HEK293 (cell line): ENCODE data around the gene FILIP1L.

Source experiments
- YY1 ChIP-seq: fragments of 450-650 bp; formaldehyde crosslinking; IDR thresholded peaks from 2 replicates; pipeline ENCODE4 v1.5.1; 2018; ENCODE audit warnings: missing biosample characterization, missing genetic modification characterization
- ZNF585B ChIP-seq: fragments of 450-650 bp; formaldehyde crosslinking; IDR thresholded peaks from 2 replicates; pipeline ENCODE4 v1.5.1; 2016; ENCODE audit warnings: missing biosample characterization, missing genetic modification characterization
- ZNF610 ChIP-seq: fragments of 450-650 bp; formaldehyde crosslinking; IDR thresholded peaks from 2 replicates; pipeline ENCODE4 v1.5.1; 2016; ENCODE audit warnings: missing biosample characterization, missing genetic modification characterization, borderline replicate concordance
- ZNF658 ChIP-seq: fragments of 450-650 bp; formaldehyde crosslinking; IDR thresholded peaks from 2 replicates; pipeline ENCODE4; 2016; ENCODE audit warnings: missing biosample characterization, missing genetic modification characterization
- ZNF660 ChIP-seq: fragments of 450-650 bp; IDR thresholded peaks from 2 replicates; pipeline ENCODE4 v1.5.1; 2018; ENCODE audit warnings: missing biosample characterization, mild to moderate bottlenecking, missing genetic modification characterization
- ZNF677 ChIP-seq: fragments of 450-650 bp; IDR thresholded peaks from 2 replicates; pipeline ENCODE4 v1.5.0; 2018; ENCODE audit warnings: missing biosample characterization, mild to moderate bottlenecking, missing genetic modification characterization, moderate library complexity
- ZNF747 ChIP-seq: fragments of 450-650 bp; formaldehyde crosslinking; IDR thresholded peaks from 2 replicates; pipeline ENCODE4 v1.5.1; 2016; ENCODE audit warnings: missing biosample characterization, missing genetic modification characterization
- TF ChIP-seq, protein P1 (sequence below): fragments of 450-650 bp; formaldehyde crosslinking; IDR thresholded peaks from 2 replicates; pipeline ENCODE4 v1.5.1; 2016; ENCODE audit warnings: missing biosample characterization, missing genetic modification characterization
- TF ChIP-seq, protein P2 (sequence below): fragments of 450-650 bp; formaldehyde crosslinking; IDR thresholded peaks from 2 replicates; pipeline ENCODE4 v1.5.1; 2016; ENCODE audit warnings: missing biosample characterization, missing genetic modification characterization
- TF ChIP-seq, protein P3 (sequence below): fragments of 450-650 bp; formaldehyde crosslinking; optimal IDR thresholded peaks from 2 replicates; pipeline ENCODE3; 2016; ENCODE audit warnings: missing biosample characterization, mild to moderate bottlenecking, missing genetic modification characterization

DNA sequence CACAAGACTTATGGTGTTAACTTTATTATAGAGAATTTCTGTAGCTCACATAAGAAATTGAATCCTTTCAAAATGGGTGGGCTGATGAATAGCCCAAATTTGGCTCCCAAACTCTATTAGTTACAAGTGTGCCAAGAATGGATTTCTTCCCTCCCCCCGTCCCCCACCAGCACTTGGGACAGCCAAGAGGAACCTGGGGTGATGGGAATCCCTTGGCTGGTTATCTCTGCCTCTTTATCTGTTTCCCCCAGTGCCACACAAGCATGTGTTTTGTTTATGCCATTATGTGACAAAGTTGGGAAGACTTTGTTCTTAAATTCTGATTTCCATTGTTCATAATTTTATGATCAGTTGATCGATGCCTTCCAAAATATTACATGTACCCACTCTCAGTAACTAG is 268.3 kb downstream of the FILIP1L start:
- TF ChIP-seq, protein P1, sequence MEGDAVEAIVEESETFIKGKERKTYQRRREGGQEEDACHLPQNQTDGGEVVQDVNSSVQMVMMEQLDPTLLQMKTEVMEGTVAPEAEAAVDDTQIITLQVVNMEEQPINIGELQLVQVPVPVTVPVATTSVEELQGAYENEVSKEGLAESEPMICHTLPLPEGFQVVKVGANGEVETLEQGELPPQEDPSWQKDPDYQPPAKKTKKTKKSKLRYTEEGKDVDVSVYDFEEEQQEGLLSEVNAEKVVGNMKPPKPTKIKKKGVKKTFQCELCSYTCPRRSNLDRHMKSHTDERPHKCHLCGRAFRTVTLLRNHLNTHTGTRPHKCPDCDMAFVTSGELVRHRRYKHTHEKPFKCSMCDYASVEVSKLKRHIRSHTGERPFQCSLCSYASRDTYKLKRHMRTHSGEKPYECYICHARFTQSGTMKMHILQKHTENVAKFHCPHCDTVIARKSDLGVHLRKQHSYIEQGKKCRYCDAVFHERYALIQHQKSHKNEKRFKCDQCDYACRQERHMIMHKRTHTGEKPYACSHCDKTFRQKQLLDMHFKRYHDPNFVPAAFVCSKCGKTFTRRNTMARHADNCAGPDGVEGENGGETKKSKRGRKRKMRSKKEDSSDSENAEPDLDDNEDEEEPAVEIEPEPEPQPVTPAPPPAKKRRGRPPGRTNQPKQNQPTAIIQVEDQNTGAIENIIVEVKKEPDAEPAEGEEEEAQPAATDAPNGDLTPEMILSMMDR (tag by site-specific recombination): no peak
- no peak for TF ChIP-seq ZNF660 (tag by site-specific recombination)
- TF ChIP-seq, protein P2, sequence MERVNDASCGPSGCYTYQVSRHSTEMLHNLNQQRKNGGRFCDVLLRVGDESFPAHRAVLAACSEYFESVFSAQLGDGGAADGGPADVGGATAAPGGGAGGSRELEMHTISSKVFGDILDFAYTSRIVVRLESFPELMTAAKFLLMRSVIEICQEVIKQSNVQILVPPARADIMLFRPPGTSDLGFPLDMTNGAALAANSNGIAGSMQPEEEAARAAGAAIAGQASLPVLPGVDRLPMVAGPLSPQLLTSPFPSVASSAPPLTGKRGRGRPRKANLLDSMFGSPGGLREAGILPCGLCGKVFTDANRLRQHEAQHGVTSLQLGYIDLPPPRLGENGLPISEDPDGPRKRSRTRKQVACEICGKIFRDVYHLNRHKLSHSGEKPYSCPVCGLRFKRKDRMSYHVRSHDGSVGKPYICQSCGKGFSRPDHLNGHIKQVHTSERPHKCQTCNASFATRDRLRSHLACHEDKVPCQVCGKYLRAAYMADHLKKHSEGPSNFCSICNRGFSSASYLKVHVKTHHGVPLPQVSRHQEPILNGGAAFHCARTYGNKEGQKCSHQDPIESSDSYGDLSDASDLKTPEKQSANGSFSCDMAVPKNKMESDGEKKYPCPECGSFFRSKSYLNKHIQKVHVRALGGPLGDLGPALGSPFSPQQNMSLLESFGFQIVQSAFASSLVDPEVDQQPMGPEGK (tag by site-specific recombination): no peak
- no peak for TF ChIP-seq ZNF658 (tag by site-specific recombination)
- no peak for TF ChIP-seq YY1 (tag by site-specific recombination)
- TF ChIP-seq ZNF585B (tag by site-specific recombination): no peak
- no peak for TF ChIP-seq ZNF747 (tag by site-specific recombination)
- TF ChIP-seq ZNF610: no peak
- TF ChIP-seq, protein P3, sequence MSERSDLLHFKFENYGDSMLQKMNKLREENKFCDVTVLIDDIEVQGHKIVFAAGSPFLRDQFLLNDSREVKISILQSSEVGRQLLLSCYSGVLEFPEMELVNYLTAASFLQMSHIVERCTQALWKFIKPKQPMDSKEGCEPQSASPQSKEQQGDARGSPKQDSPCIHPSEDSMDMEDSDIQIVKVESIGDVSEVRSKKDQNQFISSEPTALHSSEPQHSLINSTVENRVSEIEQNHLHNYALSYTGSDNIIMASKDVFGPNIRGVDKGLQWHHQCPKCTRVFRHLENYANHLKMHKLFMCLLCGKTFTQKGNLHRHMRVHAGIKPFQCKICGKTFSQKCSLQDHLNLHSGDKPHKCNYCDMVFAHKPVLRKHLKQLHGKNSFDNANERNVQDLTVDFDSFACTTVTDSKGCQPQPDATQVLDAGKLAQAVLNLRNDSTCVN (tag by site-specific recombination): no peak
- TF ChIP-seq ZNF677 (tag by site-specific recombination): no peak
